Fibroblast of lung (primary cell): Measurements from ENCODE around the gene RAB23. TPM values are rescaled to one million over a fixed set of nuclear protein-coding genes. Genes with fewer than 3 reads are reported as not detected.
A peak's percentile ranks its signal among the peaks of the same experiment; 100 is the strongest.

Experiments
- DNase-seq, 2 donors: peaks; one replicate each; pipeline versions ENCODE4 v3.0.0 to v3.0.0-alpha.2; 2010; ENCODE audit warnings: low read depth in 2 of 2
- H2AFZ ChIP-seq: 2 replicates; pipeline ENCODE4 v1.5.1; 2012; ENCODE audit warnings: low read length, control low read depth, inconsistent platforms
- H3K27ac ChIP-seq: 2 replicates; pipeline ENCODE4 v1.5.1; 2011; ENCODE audit warnings: low read length, control low read depth; ENCODE audit not compliant: insufficient read depth
- H3K27me3 ChIP-seq: 2 replicates; pipeline ENCODE4 v1.5.1; 2011; ENCODE audit warnings: mild to moderate bottlenecking, low read length; ENCODE audit not compliant: control insufficient read depth, insufficient read depth
- H3K36me3 ChIP-seq: 2 replicates; pipeline ENCODE4 v1.5.1; 2011; ENCODE audit warnings: low read length; ENCODE audit not compliant: control insufficient read depth, insufficient read depth
- H3K4me1 ChIP-seq: 2 replicates; pipeline ENCODE4 v1.5.1; 2011; ENCODE audit warnings: low read length; ENCODE audit not compliant: control insufficient read depth, insufficient read depth; ENCODE audit errors: extremely low read depth
- H3K4me2 ChIP-seq: 2 replicates; pipeline ENCODE4 v1.5.1; 2011; ENCODE audit warnings: low read length, control low read depth; ENCODE audit not compliant: insufficient read depth; ENCODE audit errors: extremely low read depth
- H3K4me3 ChIP-seq, 4 experiments: fragments of 200-600 bp in 1 of 4; sonication (generic) in 1 of 4; replicated peaks in 1 of 4; 2 replicates each; pipeline ENCODE4 v1.5.1; 2011 to 2016; ENCODE audit warnings: low read length in 4 of 4, low read depth in 3 of 4, mild to moderate bottlenecking in 3 of 4, control low read depth in 2 of 4, inconsistent platforms in 1 of 4, mixed read lengths in 1 of 4; ENCODE audit not compliant: insufficient read depth in 1 of 4; ENCODE audit errors: control extremely low read depth in 1 of 4
- H3K79me2 ChIP-seq: 2 replicates; pipeline ENCODE4 v1.5.1; 2012; ENCODE audit warnings: mild to moderate bottlenecking, low read length, inconsistent platforms; ENCODE audit not compliant: control insufficient read depth, insufficient read depth
- H3K9ac ChIP-seq: 2 replicates; pipeline ENCODE4 v1.5.1; 2011; ENCODE audit warnings: mild to moderate bottlenecking, low read length, control low read depth; ENCODE audit not compliant: insufficient read depth
- H3K9me3 ChIP-seq: 2 replicates; pipeline ENCODE4 v1.5.1; 2012; ENCODE audit warnings: low read depth, low read length; ENCODE audit not compliant: control insufficient read depth, insufficient read depth
- H4K20me1 ChIP-seq: 2 replicates; pipeline ENCODE4 v1.5.1; 2011; ENCODE audit warnings: low read length; ENCODE audit not compliant: control insufficient read depth, insufficient read depth; ENCODE audit errors: extremely low read depth
- EZH2 ChIP-seq: IDR thresholded peaks from 2 replicates; pipeline ENCODE4 v1.5.1; 2012; ENCODE audit warnings: low read length, control low read depth, mild to moderate bottlenecking; ENCODE audit errors: missing control alignments
- polyA plus RNA-seq, 2 donors: library from polyadenylated mRNA; depleted of rRNA in 1 of 2; stranded (reverse) in 1 of 2; unstranded in 1 of 2; fragments of >200 nt; gene quantifications; 2 replicates each; pipeline ENCODE4 v1.2.1, GENCODE V29; 2011 to 2012; ENCODE audit warnings: missing spikeins in 1 of 2
- total RNA-seq: library from RNA; depleted of rRNA; stranded (reverse); fragments of >200 nt; gene quantifications from 2 replicates; pipeline ENCODE4 v1.2.1, GENCODE V29; 2014
- TF ChIP-seq, protein P1 (sequence below), 2 donors: IDR thresholded peaks in 1 of 2; conservative IDR thresholded peaks in 1 of 2; 1 replicate in 1 of 2; 2 replicates in 1 of 2; pipeline ENCODE4 v1.5.1; 2011 to 2012; ENCODE audit warnings: low read length in 2 of 2, control low read depth in 1 of 2, inconsistent platforms in 1 of 2, low read depth in 1 of 2, mild to moderate bottlenecking in 1 of 2

RAB23 gene
- total and polyA plus RNA-seq, 2 donors (not counting 1 experiment from before 2014, with no cell fraction given), result 61.2 to 68.0 TPM

DNA sequence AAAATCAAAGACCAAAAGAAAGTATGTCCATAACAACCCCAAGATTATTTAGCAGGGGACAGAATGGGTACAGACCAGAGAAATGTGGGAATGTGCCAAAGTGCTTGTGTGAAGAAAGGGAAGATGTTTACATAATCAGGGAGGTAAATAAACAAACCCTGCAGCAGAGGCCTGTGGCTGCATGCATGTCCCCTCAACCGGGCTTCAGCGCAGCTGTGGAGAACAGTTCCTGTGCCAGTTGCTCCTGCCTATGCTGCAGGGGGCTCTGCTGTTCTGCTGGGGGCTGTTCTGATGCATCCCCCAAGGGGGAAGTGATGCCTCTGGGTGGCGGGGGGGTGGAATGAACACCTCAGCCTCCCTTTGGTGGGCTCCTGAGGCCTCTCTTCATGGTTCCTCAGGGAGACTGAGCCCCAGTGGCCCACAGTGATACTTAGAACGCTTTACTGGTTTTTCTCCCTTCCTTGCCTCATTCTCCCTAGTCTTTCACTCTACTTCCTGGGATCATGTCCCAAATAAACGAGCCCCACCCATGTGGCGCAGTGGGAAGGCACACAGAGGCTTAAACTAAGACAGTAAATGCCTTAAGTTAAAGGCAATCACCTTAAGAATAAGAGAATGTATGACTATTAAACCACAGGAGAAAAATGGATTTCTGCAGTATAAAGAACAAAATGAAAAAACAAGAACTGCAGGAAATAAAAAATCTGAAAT, 23.0 kb downstream of the RAB23 start:
- H3K4me1 ChIP-seq, result no peaks in the 10 kb centered on the region
- no peak overlapping the region for H3K9ac ChIP-seq
- H2AFZ ChIP-seq, result no peak overlapping the region
- H3K36me3 ChIP-seq, result peaks cover 4% of the 10 kb centered on the region
- no peaks in the 10 kb centered on the region for H3K27me3 ChIP-seq
- DNase-seq, result peak in 1 of 2 donors; percentile 64
- no peaks in the 10 kb centered on the region for H3K9me3 ChIP-seq
- TF ChIP-seq EZH2, result no peak
- TF ChIP-seq, protein P1, sequence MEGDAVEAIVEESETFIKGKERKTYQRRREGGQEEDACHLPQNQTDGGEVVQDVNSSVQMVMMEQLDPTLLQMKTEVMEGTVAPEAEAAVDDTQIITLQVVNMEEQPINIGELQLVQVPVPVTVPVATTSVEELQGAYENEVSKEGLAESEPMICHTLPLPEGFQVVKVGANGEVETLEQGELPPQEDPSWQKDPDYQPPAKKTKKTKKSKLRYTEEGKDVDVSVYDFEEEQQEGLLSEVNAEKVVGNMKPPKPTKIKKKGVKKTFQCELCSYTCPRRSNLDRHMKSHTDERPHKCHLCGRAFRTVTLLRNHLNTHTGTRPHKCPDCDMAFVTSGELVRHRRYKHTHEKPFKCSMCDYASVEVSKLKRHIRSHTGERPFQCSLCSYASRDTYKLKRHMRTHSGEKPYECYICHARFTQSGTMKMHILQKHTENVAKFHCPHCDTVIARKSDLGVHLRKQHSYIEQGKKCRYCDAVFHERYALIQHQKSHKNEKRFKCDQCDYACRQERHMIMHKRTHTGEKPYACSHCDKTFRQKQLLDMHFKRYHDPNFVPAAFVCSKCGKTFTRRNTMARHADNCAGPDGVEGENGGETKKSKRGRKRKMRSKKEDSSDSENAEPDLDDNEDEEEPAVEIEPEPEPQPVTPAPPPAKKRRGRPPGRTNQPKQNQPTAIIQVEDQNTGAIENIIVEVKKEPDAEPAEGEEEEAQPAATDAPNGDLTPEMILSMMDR (conservative IDR thresholded peaks at IDR 0.05 in 1 of 2, IDR thresholded peaks at IDR 0.05 in 1 of 2; ENCODE audit: low read depth in 1 of 2, low read length in 2 of 2), result no peak
- H3K27ac ChIP-seq, result no peak overlapping the region
- H3K4me2 ChIP-seq, result no peak overlapping the region
- H3K4me3 ChIP-seq, result no peak overlapping the region
- H3K79me2 ChIP-seq, result peaks cover 13% of the 10 kb centered on the region
- no peaks in the 10 kb centered on the region for H4K20me1 ChIP-seq

DNA sequence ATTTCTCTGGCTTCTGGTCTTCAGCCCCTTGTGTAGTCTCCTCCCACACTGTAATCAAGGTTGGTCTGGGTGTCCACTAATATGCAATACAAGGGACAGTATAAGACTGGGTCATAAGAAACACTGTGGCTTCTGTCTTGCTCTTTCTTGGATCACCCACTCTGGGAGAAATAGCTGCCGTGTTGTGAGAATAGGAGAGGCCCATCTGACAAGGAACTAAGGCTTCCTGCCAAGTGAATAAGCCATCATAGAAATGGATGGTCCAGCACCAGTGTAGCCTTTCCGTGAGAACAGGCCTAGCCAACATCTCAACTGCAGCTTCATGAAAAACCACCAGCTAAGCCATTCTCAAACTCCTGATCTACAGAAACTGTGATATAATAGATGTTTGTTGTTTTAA, 26.6 kb downstream of the RAB23 start:
- Histone ChIP-seq H3K4me3 (no peak overlapping the region), H3K9me3 (no peaks in the 10 kb centered on the region), H3K36me3 (peaks cover 1% of the 10 kb centered on the region), H3K4me1 (no peaks in the 10 kb centered on the region), H3K27ac (no peak overlapping the region), H3K4me2 (no peak overlapping the region), H3K9ac (no peak overlapping the region), H3K27me3 (no peaks in the 10 kb centered on the region), H2AFZ (no peak overlapping the region), H4K20me1 (no peaks in the 10 kb centered on the region), H3K79me2 (peaks cover 4% of the 10 kb centered on the region)
- TF ChIP-seq, protein P1 (conservative IDR thresholded peaks at IDR 0.05 in 1 of 2, IDR thresholded peaks at IDR 0.05 in 1 of 2; ENCODE audit: low read depth in 1 of 2, low read length in 2 of 2), result no peak
- TF ChIP-seq EZH2, result no peak
- DNase-seq, result peak; percentile 14 to 32

DNA sequence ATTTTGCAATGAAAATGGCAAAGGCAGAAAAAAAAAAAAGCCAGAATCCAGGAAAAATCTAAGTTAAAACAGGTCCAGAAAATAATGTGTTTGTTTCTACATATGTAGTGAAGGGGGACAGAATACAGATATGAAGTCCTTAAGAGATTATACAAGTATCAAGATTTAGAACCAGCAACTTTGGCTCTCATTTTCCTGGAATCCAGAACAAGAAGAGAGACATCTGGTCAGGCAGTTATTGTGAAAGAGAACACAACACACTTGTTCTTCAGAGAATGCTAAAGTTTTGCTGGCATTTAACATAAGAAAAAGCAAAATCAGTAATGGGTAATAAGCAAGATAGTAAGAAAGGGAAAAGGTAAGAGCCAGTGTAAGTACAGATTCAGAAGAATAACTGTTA, 28.9 kb downstream of the RAB23 start:
- peak in 1 of 2 donors; percentile 67 for DNase-seq
- Histone ChIP-seq H2AFZ (no peak overlapping the region), H3K79me2 (peaks cover 2% of the 10 kb centered on the region), H3K4me1 (no peaks in the 10 kb centered on the region), H4K20me1 (no peaks in the 10 kb centered on the region), H3K4me2 (no peak overlapping the region), H3K36me3 (peaks cover 3% of the 10 kb centered on the region), H3K27ac (peak overlapping the region; percentile 20), H3K9me3 (no peaks in the 10 kb centered on the region), H3K27me3 (no peaks in the 10 kb centered on the region), H3K4me3 (no peak overlapping the region), H3K9ac (no peak overlapping the region)
- TF ChIP-seq, protein P1 (conservative IDR thresholded peaks at IDR 0.05 in 1 of 2, IDR thresholded peaks at IDR 0.05 in 1 of 2; ENCODE audit: low read depth in 1 of 2, low read length in 2 of 2), result no peak
- no peak for TF ChIP-seq EZH2
